ENCODE measurements around the gene ZNF142. TPM values are rescaled to one million over a fixed set of nuclear protein-coding genes. Genes with fewer than 3 reads are reported as not detected.

Gene ZNF142
- total and polyA plus RNA-seq, 5 donors from 2014 or later, result 5.6 to 48.8 (median 7.0) TPM

- Mint-ChIP-seq H3K27ac (no peak overlapping the region), H3K36me3 (peaks cover 4% of the 10 kb centered on the region), H3K4me3 (no peak overlapping the region), H3K4me1 (peaks cover 0 to 4% (median 0%) of the 10 kb centered on the region in 4 donors), H3K27me3 (peaks cover 7% of the 10 kb centered on the region), H3K9me3 (no peaks in the 10 kb centered on the region)
- no peaks in the 10 kb centered on the region for H3K9me3 ChIP-seq (ENCODE audit: control insufficient read depth in 2 of 2, low read length in 2 of 2)
- H3K4me1 ChIP-seq (ENCODE audit: control insufficient read depth, insufficient read depth, low read length, poor library complexity, severe bottlenecking), result no peaks in the 10 kb centered on the region
- DNase-seq, result no peak
- H3K27ac ChIP-seq (ENCODE audit: insufficient read depth, low read length, poor library complexity, severe bottlenecking), result no peak overlapping the region
- H3K27me3 ChIP-seq (ENCODE audit: control insufficient read depth, insufficient read depth, low read length), result no peaks in the 10 kb centered on the region
- H3K36me3 ChIP-seq (ENCODE audit: control insufficient read depth, insufficient read depth, low read length), result peaks cover under 1% of the 10 kb centered on the region
- no peak overlapping the region for H3K4me3 ChIP-seq (ENCODE audit: low read depth, low read length)
- no peak for ATAC-seq (ENCODE audit: low read depth in 2 of 2)
Observed at GRCh38 chr2:218627939-218628338, 31.5 kb downstream of the ZNF142 start.

- no peaks in the 10 kb centered on the region for H3K4me1 Mint-ChIP-seq
- peaks cover 7% of the 10 kb centered on the region for H3K27me3 Mint-ChIP-seq
- no peaks in the 10 kb centered on the region for H3K36me3 ChIP-seq (ENCODE audit: control insufficient read depth, insufficient read depth, low read length)
- no peaks in the 10 kb centered on the region for H3K9me3 ChIP-seq (ENCODE audit: control insufficient read depth in 2 of 2, low read length in 2 of 2)
- H3K27ac Mint-ChIP-seq, result no peak overlapping the region
- H3K4me1 ChIP-seq (ENCODE audit: control insufficient read depth, insufficient read depth, low read length, poor library complexity, severe bottlenecking), result no peaks in the 10 kb centered on the region
- no peaks in the 10 kb centered on the region for H3K27me3 ChIP-seq (ENCODE audit: control insufficient read depth, insufficient read depth, low read length)
- H3K4me3 Mint-ChIP-seq, result no peak overlapping the region
- H3K36me3 Mint-ChIP-seq, result no peaks in the 10 kb centered on the region
- ATAC-seq (ENCODE audit: low read depth in 2 of 2), result no peak
- H3K4me3 ChIP-seq (ENCODE audit: low read depth, low read length), result no peak overlapping the region
- no peak overlapping the region for H3K27ac ChIP-seq (ENCODE audit: insufficient read depth, low read length, poor library complexity, severe bottlenecking)
- H3K9me3 Mint-ChIP-seq, result no peaks in the 10 kb centered on the region
- DNase-seq, result no peak
Observed at GRCh38 chr2:218626369-218626768, 33.1 kb downstream of the ZNF142 start.

GRCh38 chr2:218623366-218623705 lies 36.1 kb downstream of the ZNF142 start:
- no peak overlapping the region for H3K4me3 ChIP-seq (ENCODE audit: low read depth, low read length)
- Mint-ChIP-seq H3K4me3 (no peak overlapping the region), H3K36me3 (peaks cover 3% of the 10 kb centered on the region), H3K27me3 (peaks cover 7% of the 10 kb centered on the region), H3K27ac (no peak overlapping the region), H3K4me1 (no peaks in the 10 kb centered on the region), H3K9me3 (no peaks in the 10 kb centered on the region)
- no peaks in the 10 kb centered on the region for H3K4me1 ChIP-seq (ENCODE audit: control insufficient read depth, insufficient read depth, low read length, poor library complexity, severe bottlenecking)
- no peaks in the 10 kb centered on the region for H3K9me3 ChIP-seq (ENCODE audit: control insufficient read depth in 2 of 2, low read length in 2 of 2)
- no peaks in the 10 kb centered on the region for H3K36me3 ChIP-seq (ENCODE audit: control insufficient read depth, insufficient read depth, low read length)
- no peak overlapping the region for H3K27ac ChIP-seq (ENCODE audit: insufficient read depth, low read length, poor library complexity, severe bottlenecking)
- ATAC-seq (ENCODE audit: low read depth in 2 of 2), result no peak
- no peak for DNase-seq
- H3K27me3 ChIP-seq (ENCODE audit: control insufficient read depth, insufficient read depth, low read length), result no peaks in the 10 kb centered on the region

- Histone ChIP-seq H3K27ac (ENCODE audit: insufficient read depth, low read length, poor library complexity, severe bottlenecking) (no peak overlapping the region), H3K4me3 (ENCODE audit: low read depth, low read length) (no peak overlapping the region), H3K27me3 (ENCODE audit: control insufficient read depth, insufficient read depth, low read length) (no peaks in the 10 kb centered on the region), H3K36me3 (ENCODE audit: control insufficient read depth, insufficient read depth, low read length) (no peaks in the 10 kb centered on the region), H3K9me3 (ENCODE audit: control insufficient read depth in 2 of 2, low read length in 2 of 2) (no peaks in the 10 kb centered on the region), H3K4me1 (ENCODE audit: control insufficient read depth, insufficient read depth, low read length, poor library complexity, severe bottlenecking) (no peaks in the 10 kb centered on the region)
- Mint-ChIP-seq H3K9me3 (no peaks in the 10 kb centered on the region), H3K27ac (no peak overlapping the region), H3K27me3 (peaks cover 7% of the 10 kb centered on the region), H3K4me1 (no peaks in the 10 kb centered on the region), H3K4me3 (no peak overlapping the region), H3K36me3 (peaks cover 3% of the 10 kb centered on the region)
- DNase-seq (no peak), ATAC-seq (ENCODE audit: low read depth in 2 of 2) (no peak)
Observed at GRCh38 chr2:218622606-218623365, 36.6 kb downstream of the ZNF142 start.

- Mint-ChIP-seq H3K36me3 (peaks cover 3% of the 10 kb centered on the region), H3K27me3 (peaks cover 11% of the 10 kb centered on the region), H3K4me1 (no peaks in the 10 kb centered on the region), H3K4me3 (no peak overlapping the region), H3K9me3 (no peaks in the 10 kb centered on the region), H3K27ac (no peak overlapping the region)
- Histone ChIP-seq H3K4me3 (ENCODE audit: low read depth, low read length) (no peak overlapping the region), H3K27me3 (ENCODE audit: control insufficient read depth, insufficient read depth, low read length) (no peaks in the 10 kb centered on the region), H3K27ac (ENCODE audit: insufficient read depth, low read length, poor library complexity, severe bottlenecking) (no peak overlapping the region), H3K36me3 (ENCODE audit: control insufficient read depth, insufficient read depth, low read length) (no peaks in the 10 kb centered on the region), H3K4me1 (ENCODE audit: control insufficient read depth, insufficient read depth, low read length, poor library complexity, severe bottlenecking) (no peaks in the 10 kb centered on the region), H3K9me3 (ENCODE audit: control insufficient read depth in 2 of 2, low read length in 2 of 2) (no peaks in the 10 kb centered on the region)
- DNase-seq, result no peak
- ATAC-seq (ENCODE audit: low read depth in 2 of 2), result no peak
Observed at GRCh38 chr2:218621007-218621406, 38.4 kb downstream of the ZNF142 start.

GRCh38 chr2:218618102-218618860 lies 41.1 kb downstream of the ZNF142 start:
- ATAC-seq (ENCODE audit: low read depth in 2 of 2) (no peak), DNase-seq (no peak)
- no peaks in the 10 kb centered on the region for H3K4me1 ChIP-seq (ENCODE audit: control insufficient read depth, insufficient read depth, low read length, poor library complexity, severe bottlenecking)
- Mint-ChIP-seq H3K27me3 (peaks cover 11% of the 10 kb centered on the region), H3K9me3 (no peaks in the 10 kb centered on the region), H3K4me1 (no peaks in the 10 kb centered on the region), H3K27ac (peak overlapping the region in 1 of 3 donors; percentile 60), H3K36me3 (peaks cover 3% of the 10 kb centered on the region), H3K4me3 (no peak overlapping the region)
- H3K9me3 ChIP-seq (ENCODE audit: control insufficient read depth in 2 of 2, low read length in 2 of 2), result no peaks in the 10 kb centered on the region
- H3K27ac ChIP-seq (ENCODE audit: insufficient read depth, low read length, poor library complexity, severe bottlenecking), result no peak overlapping the region
- no peaks in the 10 kb centered on the region for H3K36me3 ChIP-seq (ENCODE audit: control insufficient read depth, insufficient read depth, low read length)
- no peak overlapping the region for H3K4me3 ChIP-seq (ENCODE audit: low read depth, low read length)
- no peaks in the 10 kb centered on the region for H3K27me3 ChIP-seq (ENCODE audit: control insufficient read depth, insufficient read depth, low read length)

GRCh38 chr2:218615868-218616315 lies 43.5 kb downstream of the ZNF142 start:
- ATAC-seq (ENCODE audit: low read depth in 2 of 2) (no peak), DNase-seq (no peak)
- Mint-ChIP-seq H3K27ac (no peak overlapping the region), H3K27me3 (peaks cover 8% of the 10 kb centered on the region), H3K9me3 (no peaks in the 10 kb centered on the region), H3K4me1 (no peaks in the 10 kb centered on the region), H3K4me3 (no peak overlapping the region), H3K36me3 (peaks cover 3% of the 10 kb centered on the region)
- H3K36me3 ChIP-seq (ENCODE audit: control insufficient read depth, insufficient read depth, low read length), result no peaks in the 10 kb centered on the region
- no peaks in the 10 kb centered on the region for H3K9me3 ChIP-seq (ENCODE audit: control insufficient read depth in 2 of 2, low read length in 2 of 2)
- H3K27ac ChIP-seq (ENCODE audit: insufficient read depth, low read length, poor library complexity, severe bottlenecking), result no peak overlapping the region
- H3K4me3 ChIP-seq (ENCODE audit: low read depth, low read length), result no peak overlapping the region
- no peaks in the 10 kb centered on the region for H3K27me3 ChIP-seq (ENCODE audit: control insufficient read depth, insufficient read depth, low read length)
- no peaks in the 10 kb centered on the region for H3K4me1 ChIP-seq (ENCODE audit: control insufficient read depth, insufficient read depth, low read length, poor library complexity, severe bottlenecking)
